LNCaP clone FGC (cell line): ENCODE measurements around the gene NR1I2.

Source experiments
- DNase-seq: peaks from one replicate; pipeline ENCODE4 v3.0.0-alpha.2; 2011; ENCODE audit warnings: low read depth
- H3K4me3 ChIP-seq: 2 replicates; pipeline ENCODE4 v1.5.1; 2011; ENCODE audit warnings: mild to moderate bottlenecking, low read depth, low read length, control low read depth
- TF ChIP-seq, protein P1 (sequence below): IDR thresholded peaks from 2 replicates; pipeline ENCODE4 v1.5.1; 2012; ENCODE audit warnings: mild to moderate bottlenecking; ENCODE audit not compliant: control insufficient read depth, insufficient read depth; ENCODE audit errors: extremely low read depth

Gene NR1I2

DNA sequence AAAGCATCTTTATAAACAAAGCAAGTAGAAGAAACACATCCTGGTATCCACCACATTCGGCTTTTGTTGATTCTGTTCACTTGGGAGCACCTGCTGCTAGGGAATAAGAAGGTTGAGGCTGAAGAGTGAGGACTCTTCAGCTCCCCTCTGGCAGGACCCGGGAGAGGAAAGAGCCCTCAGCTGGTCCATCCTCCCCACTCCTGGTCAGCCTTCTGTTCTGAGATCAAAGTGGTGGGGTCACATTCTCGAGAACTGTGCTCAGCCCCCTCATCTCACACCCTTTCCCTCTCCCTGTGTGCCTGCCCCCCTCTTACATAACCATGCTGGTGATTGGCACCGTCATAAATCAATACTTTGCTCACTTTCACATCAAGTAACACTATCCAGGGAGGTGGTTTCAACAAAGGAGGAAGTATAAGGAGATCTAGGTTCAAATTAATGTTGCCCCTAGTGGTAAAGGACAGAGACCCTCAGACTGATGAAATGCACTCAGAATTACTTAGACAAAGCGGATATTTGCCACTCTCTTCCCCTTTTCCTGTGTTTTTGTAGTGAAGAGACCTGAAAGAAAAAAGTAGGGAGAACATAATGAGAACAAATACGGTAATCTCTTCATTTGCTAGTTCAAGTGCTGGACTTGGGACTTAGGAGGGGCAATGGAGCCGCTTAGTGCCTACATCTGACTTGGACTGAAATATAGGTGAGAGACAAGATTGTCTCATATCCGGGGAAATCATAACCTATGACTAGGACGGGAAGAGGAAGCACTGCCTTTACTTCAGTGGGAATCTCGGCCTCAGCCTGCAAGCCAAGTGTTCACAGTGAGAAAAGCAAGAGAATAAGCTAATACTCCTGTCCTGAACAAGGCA, at the start of gene NR1I2:
Gene NR1I2, plus strand, starts transcription at position 772 of the 869 bp plus-strand sequence.
- TF ChIP-seq, protein P1, sequence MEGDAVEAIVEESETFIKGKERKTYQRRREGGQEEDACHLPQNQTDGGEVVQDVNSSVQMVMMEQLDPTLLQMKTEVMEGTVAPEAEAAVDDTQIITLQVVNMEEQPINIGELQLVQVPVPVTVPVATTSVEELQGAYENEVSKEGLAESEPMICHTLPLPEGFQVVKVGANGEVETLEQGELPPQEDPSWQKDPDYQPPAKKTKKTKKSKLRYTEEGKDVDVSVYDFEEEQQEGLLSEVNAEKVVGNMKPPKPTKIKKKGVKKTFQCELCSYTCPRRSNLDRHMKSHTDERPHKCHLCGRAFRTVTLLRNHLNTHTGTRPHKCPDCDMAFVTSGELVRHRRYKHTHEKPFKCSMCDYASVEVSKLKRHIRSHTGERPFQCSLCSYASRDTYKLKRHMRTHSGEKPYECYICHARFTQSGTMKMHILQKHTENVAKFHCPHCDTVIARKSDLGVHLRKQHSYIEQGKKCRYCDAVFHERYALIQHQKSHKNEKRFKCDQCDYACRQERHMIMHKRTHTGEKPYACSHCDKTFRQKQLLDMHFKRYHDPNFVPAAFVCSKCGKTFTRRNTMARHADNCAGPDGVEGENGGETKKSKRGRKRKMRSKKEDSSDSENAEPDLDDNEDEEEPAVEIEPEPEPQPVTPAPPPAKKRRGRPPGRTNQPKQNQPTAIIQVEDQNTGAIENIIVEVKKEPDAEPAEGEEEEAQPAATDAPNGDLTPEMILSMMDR = no peak
- H3K4me3 ChIP-seq = no peak within 1 kb of the TSS
- DNase-seq = no peak

DNA sequence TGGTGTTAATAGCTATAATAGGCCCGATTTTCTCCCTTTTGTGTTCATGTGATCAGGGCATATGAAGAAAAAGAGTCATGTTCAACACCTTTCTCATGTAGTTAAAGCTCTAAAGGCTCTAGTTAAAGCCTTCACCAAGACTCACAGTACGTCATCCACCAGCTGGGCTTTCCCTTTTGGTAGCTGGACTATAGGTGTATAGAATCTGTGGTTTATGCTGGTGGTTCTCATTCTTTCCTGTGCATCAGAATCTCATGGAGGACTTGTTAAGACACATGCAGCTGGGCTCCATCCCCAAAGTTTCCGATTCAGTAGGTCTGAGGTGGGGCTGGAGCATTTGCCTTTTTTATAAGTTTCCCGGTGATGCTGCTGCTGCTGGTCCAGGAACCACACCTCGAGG, 48.1 kb upstream of the NR1I2 start:
- TF ChIP-seq, protein P1 = no peak
- no peak for DNase-seq
- H3K4me3 ChIP-seq = no peak overlapping the region

DNA sequence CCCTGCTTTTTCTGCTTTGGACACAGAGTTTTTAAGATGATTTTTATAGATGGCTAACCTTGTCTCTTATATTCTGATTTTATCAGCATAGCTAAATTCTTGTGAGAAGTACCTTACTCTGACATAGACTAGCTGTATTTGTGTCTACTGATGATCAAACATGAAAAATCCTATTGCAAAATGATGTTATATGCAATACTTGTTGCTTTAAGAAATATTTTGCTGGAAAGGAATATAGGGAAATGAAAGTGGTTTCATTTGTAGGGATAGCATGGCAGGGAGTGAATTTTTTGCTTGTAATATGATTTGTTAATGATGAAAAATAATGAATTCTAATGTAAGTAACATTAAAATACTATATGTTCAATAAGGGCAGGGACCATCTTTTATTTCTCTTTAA, 43.2 kb upstream of the NR1I2 start:
- H3K4me3 ChIP-seq = no peak overlapping the region
- TF ChIP-seq, protein P1 = no peak
- DNase-seq = no peak

DNA sequence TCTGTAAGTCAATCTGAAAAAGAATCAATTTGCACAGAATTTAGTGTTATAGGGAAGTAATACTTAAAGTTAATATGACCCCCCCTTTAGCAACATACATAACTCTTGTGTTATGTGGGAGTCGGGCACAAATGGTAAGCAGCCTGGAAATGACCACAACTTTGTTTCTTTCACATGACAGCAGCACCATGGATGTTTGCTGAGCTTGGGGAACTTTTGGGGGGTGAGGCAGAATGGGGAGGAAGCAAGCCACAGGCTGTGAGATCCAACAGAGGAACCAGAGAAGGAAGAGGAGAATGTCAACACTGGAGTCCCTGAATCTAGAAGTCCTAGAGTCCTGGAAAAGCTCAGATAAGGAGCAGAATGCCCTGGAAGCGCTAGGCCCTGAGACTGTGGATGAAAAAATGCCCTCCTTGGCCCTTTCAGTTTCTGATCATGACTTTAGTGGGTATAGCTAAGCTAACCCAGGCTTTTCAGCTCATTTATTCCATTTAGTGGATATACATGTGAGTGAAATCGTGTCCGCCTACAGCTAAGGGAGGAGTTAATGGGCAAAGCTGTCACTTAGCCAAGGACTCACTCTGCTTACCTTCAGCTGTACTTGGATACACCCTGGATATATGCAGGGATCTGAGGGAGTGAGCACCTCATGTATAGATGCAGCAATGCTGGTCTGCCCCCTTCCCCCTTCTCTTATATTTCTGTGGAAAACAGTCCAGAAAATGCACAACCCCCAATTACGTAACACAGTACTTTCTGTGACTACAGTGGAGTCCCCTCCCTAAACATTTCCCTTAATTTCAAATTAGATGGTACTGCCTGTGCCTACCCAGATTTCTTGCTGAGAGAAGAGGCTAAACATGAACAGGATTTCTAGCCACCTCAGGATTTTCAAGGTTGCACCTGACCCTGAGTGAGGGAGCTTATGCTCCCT, 40.0 kb upstream of the NR1I2 start:
- TF ChIP-seq, protein P1 = no peak
- no peak for DNase-seq
- no peak overlapping the region for H3K4me3 ChIP-seq

DNA sequence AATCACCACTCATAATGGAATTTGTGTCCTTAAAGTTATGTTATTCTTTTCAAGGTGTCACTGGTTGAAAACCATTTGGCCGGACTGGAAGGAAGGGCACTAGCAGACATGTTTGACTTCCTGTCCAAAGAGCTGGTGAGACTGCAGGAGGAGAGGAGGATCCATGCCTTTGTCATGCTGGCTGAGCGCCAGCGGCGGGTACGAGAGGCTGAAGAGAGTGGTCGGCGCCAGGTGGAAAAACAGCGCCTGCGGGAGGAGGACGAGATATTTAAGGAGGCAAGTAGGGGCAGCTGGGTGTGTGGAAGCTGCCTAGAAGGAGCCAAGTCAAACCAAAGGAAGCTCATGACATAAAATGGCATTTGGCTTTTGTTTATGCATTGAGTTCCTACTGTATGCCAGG, 38.0 kb upstream of the NR1I2 start:
- no peak overlapping the region for H3K4me3 ChIP-seq
- no peak for DNase-seq
- TF ChIP-seq, protein P1 = no peak

DNA sequence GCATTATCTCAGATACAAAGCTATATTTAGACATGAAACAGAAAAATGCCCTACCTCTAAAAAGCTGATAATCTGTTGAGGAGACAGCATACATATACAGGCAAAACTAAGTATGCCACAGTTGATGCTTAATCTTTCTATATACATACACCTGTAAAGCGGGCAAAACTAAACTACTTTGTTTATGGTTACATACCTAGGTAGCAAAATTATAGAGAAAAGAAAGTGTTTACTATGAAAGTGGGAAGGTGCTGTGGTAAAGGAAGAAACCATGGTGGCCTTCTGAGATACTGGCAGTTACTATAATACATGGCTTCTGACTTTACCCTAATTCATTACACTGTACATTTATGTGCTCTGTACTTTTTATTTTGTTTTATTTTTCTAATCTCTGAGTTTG, 36.0 kb upstream of the NR1I2 start:
- DNase-seq = no peak
- TF ChIP-seq, protein P1 = no peak
- no peak overlapping the region for H3K4me3 ChIP-seq
